Neural crest cell (in vitro differentiated cells): ENCODE data around the gene BCL11B. TPM values are rescaled to one million over a fixed set of nuclear protein-coding genes. Genes with fewer than 3 reads are reported as not detected.

Experiments
- DNase-seq: peaks from one replicate; pipeline ENCODE4 v3.0.0; 2021; ENCODE audit warnings: low read depth, mixed read lengths, low spot score
- H3K27ac Mint-ChIP-seq: one replicate; pipeline ENCODE4 v1.8.0; 2021; ENCODE audit warnings: mild to moderate bottlenecking, mixed read lengths; ENCODE audit not compliant: unreplicated experiment
- H3K27me3 Mint-ChIP-seq: 2 replicates; pipeline ENCODE4 v1.8.0; 2021; ENCODE audit warnings: low read depth, mild to moderate bottlenecking, mixed read lengths
- H3K36me3 Mint-ChIP-seq: 2 replicates; pipeline ENCODE4 v1.8.0; 2021; ENCODE audit warnings: low read depth, mild to moderate bottlenecking, mixed read lengths
- H3K4me1 Mint-ChIP-seq: 2 replicates; pipeline ENCODE4 v1.8.0; 2021; ENCODE audit warnings: mixed read lengths
- H3K4me3 Mint-ChIP-seq: one replicate; pipeline ENCODE4 v1.8.0; 2021; ENCODE audit warnings: mild to moderate bottlenecking, mixed read lengths
- H3K9me3 Mint-ChIP-seq: 2 replicates; pipeline ENCODE4 v1.8.0; 2021; ENCODE audit warnings: mixed read lengths
- total RNA-seq: library from RNA; stranded (reverse); gene quantifications from 2 replicates; pipeline ENCODE4 v1.2.1, GENCODE V29; 2021
- TF ChIP-seq, protein P1 (sequence below): fragments of 200-600 bp; sonication (generic); conservative IDR thresholded peaks from 2 replicates; pipeline ENCODE4 v1.5.0; 2021; ENCODE audit warnings: antibody characterized with exemption, mild to moderate bottlenecking

BCL11B gene
- total RNA-seq, 1 donor from 2014 or later: 0.28 TPM

DNA sequence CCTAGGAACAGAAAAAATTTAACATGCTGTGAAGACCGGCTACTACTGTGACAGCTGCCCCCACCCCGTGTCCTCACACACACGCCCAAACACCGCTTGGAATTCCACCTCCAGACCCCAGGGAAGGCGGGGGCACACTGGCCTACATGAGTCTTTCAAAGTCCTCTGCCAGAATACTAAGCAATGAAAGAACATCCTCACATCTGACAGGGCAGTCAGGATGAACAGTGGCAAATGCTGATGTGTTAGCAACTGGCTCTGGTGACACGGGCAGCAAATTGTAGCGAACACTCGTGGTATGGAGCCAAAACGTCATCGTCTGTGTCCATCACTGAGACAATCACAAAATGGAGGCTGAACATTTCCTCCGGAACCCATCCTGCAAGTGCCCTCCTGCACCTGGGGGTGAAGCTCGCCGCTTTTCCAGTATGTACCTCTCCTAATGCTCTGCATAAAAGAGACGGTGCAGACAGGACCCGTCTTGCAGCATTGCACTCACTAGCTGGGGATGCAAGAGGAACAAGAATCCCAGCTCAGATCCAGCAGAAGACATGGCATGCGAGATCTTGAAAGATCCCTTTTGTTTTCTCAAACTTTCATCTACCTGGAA lies 94.8 kb downstream of the BCL11B start:
- Mint-ChIP-seq H3K4me3 (no peak overlapping the region), H3K27me3 (no peaks in the 10 kb centered on the region), H3K9me3 (no peaks in the 10 kb centered on the region), H3K27ac (no peak overlapping the region), H3K4me1 (no peaks in the 10 kb centered on the region), H3K36me3 (no peaks in the 10 kb centered on the region)
- TF ChIP-seq, protein P1, sequence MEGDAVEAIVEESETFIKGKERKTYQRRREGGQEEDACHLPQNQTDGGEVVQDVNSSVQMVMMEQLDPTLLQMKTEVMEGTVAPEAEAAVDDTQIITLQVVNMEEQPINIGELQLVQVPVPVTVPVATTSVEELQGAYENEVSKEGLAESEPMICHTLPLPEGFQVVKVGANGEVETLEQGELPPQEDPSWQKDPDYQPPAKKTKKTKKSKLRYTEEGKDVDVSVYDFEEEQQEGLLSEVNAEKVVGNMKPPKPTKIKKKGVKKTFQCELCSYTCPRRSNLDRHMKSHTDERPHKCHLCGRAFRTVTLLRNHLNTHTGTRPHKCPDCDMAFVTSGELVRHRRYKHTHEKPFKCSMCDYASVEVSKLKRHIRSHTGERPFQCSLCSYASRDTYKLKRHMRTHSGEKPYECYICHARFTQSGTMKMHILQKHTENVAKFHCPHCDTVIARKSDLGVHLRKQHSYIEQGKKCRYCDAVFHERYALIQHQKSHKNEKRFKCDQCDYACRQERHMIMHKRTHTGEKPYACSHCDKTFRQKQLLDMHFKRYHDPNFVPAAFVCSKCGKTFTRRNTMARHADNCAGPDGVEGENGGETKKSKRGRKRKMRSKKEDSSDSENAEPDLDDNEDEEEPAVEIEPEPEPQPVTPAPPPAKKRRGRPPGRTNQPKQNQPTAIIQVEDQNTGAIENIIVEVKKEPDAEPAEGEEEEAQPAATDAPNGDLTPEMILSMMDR: no peak
- DNase-seq: no peak

DNA sequence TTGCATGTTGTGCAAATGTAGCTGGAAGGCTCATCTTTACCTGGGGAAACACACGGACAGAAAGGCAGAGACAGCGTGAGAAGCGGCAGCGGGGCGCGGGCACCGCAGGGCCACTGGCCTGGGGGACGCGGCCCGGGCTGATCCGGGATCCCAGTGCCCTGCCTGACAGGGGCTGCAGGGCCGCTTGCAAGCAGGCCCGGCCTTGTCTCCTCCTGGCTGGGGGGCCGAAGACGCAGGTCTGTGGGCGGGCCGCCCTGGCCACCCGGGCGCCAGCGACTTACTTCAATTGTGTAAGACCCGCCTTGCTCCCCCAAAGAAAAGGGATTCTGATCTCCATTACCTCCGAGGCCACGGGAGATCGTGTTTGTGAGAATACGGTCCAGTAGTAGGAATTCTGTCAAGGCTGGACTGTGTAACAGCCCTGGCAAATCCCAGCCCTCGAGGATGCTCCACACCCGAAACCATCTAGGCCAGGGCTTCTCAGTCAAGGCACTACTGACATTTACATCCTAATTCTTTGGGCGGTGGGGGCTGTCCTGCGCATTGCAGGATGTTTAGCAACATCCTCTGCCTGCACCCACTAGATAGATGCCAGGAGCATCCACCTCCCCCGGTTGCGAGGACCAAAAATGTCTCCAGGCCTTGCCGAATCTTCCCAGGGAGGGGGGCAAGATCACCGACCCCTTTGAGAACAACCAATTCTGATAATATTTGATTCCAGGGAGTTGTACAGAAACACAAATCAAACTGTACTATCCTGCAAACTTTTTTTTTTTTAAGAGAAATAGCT lies 95.6 kb downstream of the BCL11B start:
- Mint-ChIP-seq H3K9me3 (no peaks in the 10 kb centered on the region), H3K27ac (no peak overlapping the region), H3K4me3 (no peak overlapping the region), H3K36me3 (no peaks in the 10 kb centered on the region), H3K4me1 (no peaks in the 10 kb centered on the region), H3K27me3 (no peaks in the 10 kb centered on the region)
- TF ChIP-seq, protein P1: no peak
- no peak for DNase-seq

DNA sequence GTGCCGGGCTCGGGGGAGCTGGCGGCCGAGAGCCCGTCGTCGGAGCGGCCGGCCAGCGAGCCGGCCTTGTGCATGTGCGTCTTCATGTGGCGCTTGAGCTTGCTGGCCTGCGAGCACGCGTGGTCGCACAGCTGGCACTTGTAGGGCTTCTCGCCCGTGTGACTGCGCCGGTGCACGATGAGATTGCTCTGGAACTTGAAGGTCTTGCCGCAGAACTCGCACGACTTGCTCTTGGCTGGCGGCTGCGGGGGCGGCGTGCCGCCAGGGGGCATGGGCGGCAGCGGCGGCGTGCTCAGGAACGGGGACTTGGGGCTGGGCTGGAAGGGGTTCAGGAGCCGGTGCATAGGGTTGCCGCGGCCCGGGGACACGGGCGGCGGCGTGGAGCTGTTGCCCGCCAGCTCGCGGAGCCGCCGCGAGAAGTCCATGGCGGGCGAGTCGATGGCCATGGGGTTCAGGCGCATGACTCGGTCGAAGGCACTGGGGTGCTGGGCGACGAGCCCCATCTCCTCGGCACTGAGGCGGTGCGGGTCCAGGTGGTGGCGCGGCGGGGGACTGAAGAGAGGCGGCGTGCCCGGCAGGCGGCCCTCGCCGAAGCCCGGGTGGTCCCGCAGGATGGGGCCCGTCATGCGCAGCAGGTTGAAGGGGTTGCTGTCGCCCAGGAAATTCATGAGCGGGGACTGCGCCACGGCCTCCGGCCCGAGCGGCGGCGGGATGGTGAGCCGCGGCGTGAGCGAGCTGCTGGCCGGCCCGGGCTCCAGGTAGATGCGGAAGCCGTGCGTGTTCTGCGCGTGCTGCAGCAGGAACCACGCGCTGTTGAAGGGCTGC lies 96.5 kb downstream of the BCL11B start:
- H3K4me1 Mint-ChIP-seq: no peaks in the 10 kb centered on the region
- TF ChIP-seq, protein P1: no peak
- H3K4me3 Mint-ChIP-seq: no peak overlapping the region
- H3K9me3 Mint-ChIP-seq: no peaks in the 10 kb centered on the region
- no peak for DNase-seq
- H3K27me3 Mint-ChIP-seq: no peaks in the 10 kb centered on the region
- H3K36me3 Mint-ChIP-seq: no peaks in the 10 kb centered on the region
- no peak overlapping the region for H3K27ac Mint-ChIP-seq

DNA sequence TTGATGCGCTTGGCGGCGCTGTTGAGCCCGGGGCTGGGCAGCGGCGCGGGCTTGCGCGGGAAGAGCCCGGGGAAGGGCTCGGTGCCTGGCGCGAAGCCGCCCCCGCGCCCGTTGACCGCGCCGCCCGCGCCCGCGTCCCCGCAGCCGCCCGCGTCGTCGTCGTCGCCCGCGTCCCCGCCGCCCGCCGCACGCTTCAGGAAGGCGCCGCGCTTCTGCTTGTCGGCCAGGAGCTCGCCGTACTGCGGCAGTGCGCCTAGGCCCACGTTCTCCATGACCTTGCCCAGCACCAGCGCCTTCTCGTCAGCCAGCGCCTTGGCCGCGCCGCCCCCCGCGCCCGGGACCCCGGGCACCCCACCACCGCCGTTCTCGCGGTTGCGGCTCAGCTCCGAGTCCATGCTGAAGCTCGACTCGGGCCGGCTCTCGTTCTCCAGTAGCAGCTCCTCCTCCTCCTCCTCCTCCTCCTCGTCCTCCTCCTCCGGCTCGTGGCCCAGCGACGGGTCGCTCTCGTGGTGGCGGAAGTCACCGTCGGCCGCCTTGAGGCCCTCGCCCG lies 97.2 kb downstream of the BCL11B start:
- H3K27ac Mint-ChIP-seq: no peak overlapping the region
- TF ChIP-seq, protein P1: no peak
- no peaks in the 10 kb centered on the region for H3K36me3 Mint-ChIP-seq
- no peaks in the 10 kb centered on the region for H3K27me3 Mint-ChIP-seq
- no peak for DNase-seq
- no peaks in the 10 kb centered on the region for H3K9me3 Mint-ChIP-seq
- peaks cover 3% of the 10 kb centered on the region for H3K4me1 Mint-ChIP-seq
- no peak overlapping the region for H3K4me3 Mint-ChIP-seq

DNA sequence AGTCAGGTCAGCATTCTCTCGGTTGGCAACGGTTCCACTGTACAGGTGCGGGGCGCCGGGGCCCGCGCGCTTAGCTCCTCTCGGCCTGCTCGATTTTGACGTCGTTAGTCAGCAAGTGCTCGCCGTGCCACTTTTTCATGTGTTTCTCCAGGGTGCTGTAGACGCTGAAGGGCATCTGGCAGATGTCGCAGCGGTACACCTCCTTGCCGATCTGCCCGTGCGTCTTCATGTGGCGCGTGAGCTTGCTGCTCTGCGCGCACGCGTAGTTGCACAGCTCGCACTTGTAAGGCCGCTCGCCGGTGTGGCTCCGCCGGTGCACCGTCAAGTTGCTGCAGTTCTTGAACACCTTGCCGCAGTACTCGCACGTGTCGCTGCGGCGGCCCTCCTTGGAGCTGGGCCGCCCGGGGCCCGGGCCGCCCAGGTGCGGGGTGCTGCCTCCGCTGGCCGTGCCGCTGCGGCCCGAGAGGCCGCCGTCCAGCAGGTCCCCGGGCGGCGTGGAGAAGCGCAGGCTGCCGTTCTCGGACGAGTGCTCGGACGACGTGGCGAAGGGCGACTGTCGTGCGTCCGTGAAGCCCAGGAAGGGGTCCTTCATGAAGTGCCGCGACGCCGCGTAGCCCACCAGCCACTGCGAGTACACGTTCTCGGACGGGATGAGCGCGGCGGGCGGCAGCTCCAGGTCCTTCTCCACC lies 97.8 kb downstream of the BCL11B start:
- no peak overlapping the region for H3K27ac Mint-ChIP-seq
- no peak for DNase-seq

More for the DNA sequence above, 97.8 kb downstream of the BCL11B start:
- Mint-ChIP-seq H3K4me1 (peaks cover 8% of the 10 kb centered on the region), H3K27me3 (no peaks in the 10 kb centered on the region), H3K9me3 (no peaks in the 10 kb centered on the region), H3K36me3 (no peaks in the 10 kb centered on the region), H3K4me3 (no peak overlapping the region)
- TF ChIP-seq, protein P1: no peak
